ENCODE measurements around the gene ABCC9.

- TF ChIP-seq EZH2 (IDR thresholded peaks at IDR 0.05; ENCODE audit: insufficient read depth, poor library complexity, severe bottlenecking) (no peak), EZH2phosphoT487 (IDR thresholded peaks at IDR 0.05; ENCODE audit: insufficient read depth, low read depth) (no peak)
Measured at GRCh38 chr12:21983095-21983494, 41.9 kb upstream of the ABCC9 start.

Measured in GM23248 (cell line).